CD14-positive monocyte (primary cell): ENCODE results near the gene DIRAS1. TPM values are rescaled to one million over a fixed set of nuclear protein-coding genes. Genes with fewer than 3 reads are reported as not detected.
A peak's percentile ranks its signal among the peaks of the same experiment; 100 is the strongest.

Source experiments
- DNase-seq, 3 donors: peaks; one replicate each; pipeline ENCODE4 v3.0.0-alpha.2; 2011 to 2022
- H2AFZ ChIP-seq: 2 replicates; pipeline ENCODE4 v1.6.0; 2012; ENCODE audit warnings: mild to moderate bottlenecking, low read depth, low read length, inconsistent platforms; ENCODE audit not compliant: insufficient read depth, poor library complexity, severe bottlenecking
- H3K27ac ChIP-seq, 2 donors: 1 replicate in 1 of 2; 2 replicates in 1 of 2; pipeline ENCODE4 v1.5.1; 2012 to 2013; ENCODE audit warnings: low read length in 2 of 2, control low read depth in 1 of 2, inconsistent platforms in 1 of 2, low read depth in 1 of 2, mild to moderate bottlenecking in 1 of 2
- H3K27me3 ChIP-seq, 2 donors: one replicate each; pipeline versions ENCODE4 v1.6.0 to v1.6.1; 2011 to 2013; ENCODE audit warnings: low read length in 2 of 2; ENCODE audit not compliant: control insufficient read depth in 2 of 2, insufficient read depth in 2 of 2
- H3K36me3 ChIP-seq, 2 donors: replicated peaks in 1 of 2; 1 replicate in 1 of 2; 2 replicates in 1 of 2; pipeline versions ENCODE4 v1.5.1 to v1.6.1; 2012 to 2013; ENCODE audit warnings: low read length in 2 of 2, control low read depth in 1 of 2, inconsistent platforms in 1 of 2, mild to moderate bottlenecking in 1 of 2; ENCODE audit not compliant: insufficient read depth in 2 of 2, control insufficient read depth in 1 of 2
- H3K4me1 ChIP-seq, 2 donors: 1 replicate in 1 of 2; 2 replicates in 1 of 2; pipeline versions ENCODE4 v1.5.1 to v1.6.1; 2012 to 2013; ENCODE audit warnings: low read length in 2 of 2, control low read depth in 1 of 2, inconsistent platforms in 1 of 2, mild to moderate bottlenecking in 1 of 2, moderate library complexity in 1 of 2; ENCODE audit not compliant: insufficient read depth in 2 of 2, control insufficient read depth in 1 of 2
- H3K4me2 ChIP-seq: replicated peaks from 2 replicates; pipeline ENCODE3; 2012; ENCODE audit warnings: low read length, moderate library complexity, mild to moderate bottlenecking; ENCODE audit not compliant: poor library complexity, severe bottlenecking; ENCODE audit errors: extremely low read depth
- H3K4me3 ChIP-seq, 3 experiments: fragments of 200-600 bp in 1 of 3; sonication (generic) in 1 of 3; replicated peaks in 1 of 3; 1 replicate in 2 of 3; 2 replicates in 1 of 3; pipeline ENCODE4 v1.5.1; 2011 to 2013; ENCODE audit warnings: low read length in 3 of 3, mild to moderate bottlenecking in 3 of 3, control low read depth in 2 of 3, low read depth in 2 of 3, inconsistent platforms in 1 of 3, moderate library complexity in 1 of 3
- H3K79me2 ChIP-seq: 2 replicates; pipeline ENCODE4 v1.6.0; 2012; ENCODE audit warnings: mild to moderate bottlenecking, control low read depth, inconsistent platforms, low read length, moderate library complexity; ENCODE audit not compliant: insufficient read depth
- H3K9ac ChIP-seq: 2 replicates; pipeline ENCODE4 v1.6.0; 2017; ENCODE audit warnings: low read length, mild to moderate bottlenecking; ENCODE audit not compliant: insufficient read depth, poor library complexity, severe bottlenecking
- H3K9me3 ChIP-seq, 2 donors: replicated peaks in 1 of 2; 1 replicate in 1 of 2; 2 replicates in 1 of 2; pipeline versions ENCODE4 v1.5.1 to v1.6.1; 2012 to 2013; ENCODE audit warnings: low read length in 2 of 2, control low read depth in 1 of 2; ENCODE audit not compliant: control insufficient read depth in 1 of 2, insufficient read depth in 1 of 2
- H4K20me1 ChIP-seq: 2 replicates; pipeline ENCODE4 v1.6.0; 2012; ENCODE audit warnings: mild to moderate bottlenecking, low read length, control low read depth, moderate library complexity; ENCODE audit not compliant: insufficient read depth
- H3K27ac Mint-ChIP-seq, 7 donors: one replicate each; pipeline ENCODE4 v1.8.0; 2020; ENCODE audit warnings: mild to moderate bottlenecking in 7 of 7, mixed read lengths in 7 of 7, moderate library complexity in 6 of 7, inconsistent platforms in 2 of 7
- H3K27me3 Mint-ChIP-seq, 3 donors: one replicate each; pipeline ENCODE4 v1.8.0; 2021 to 2022; ENCODE audit warnings: low read depth in 3 of 3, mild to moderate bottlenecking in 3 of 3, mixed read lengths in 3 of 3, moderate library complexity in 3 of 3, inconsistent platforms in 1 of 3
- H3K36me3 Mint-ChIP-seq, 2 donors: one replicate each; pipeline ENCODE4 v1.8.0; 2020; ENCODE audit warnings: mixed read lengths in 2 of 2, inconsistent platforms in 1 of 2, mild to moderate bottlenecking in 1 of 2
- H3K4me1 Mint-ChIP-seq: one replicate; pipeline ENCODE4 v1.8.0; 2020; ENCODE audit warnings: mild to moderate bottlenecking, mixed read lengths
- H3K4me3 Mint-ChIP-seq, 2 donors: one replicate each; pipeline ENCODE4 v1.8.0; 2020; ENCODE audit warnings: mild to moderate bottlenecking in 2 of 2, mixed read lengths in 2 of 2, moderate library complexity in 1 of 2
- H3K9me3 Mint-ChIP-seq, 7 donors: one replicate each; pipeline ENCODE4 v1.8.0; 2020 to 2022; ENCODE audit warnings: mixed read lengths in 7 of 7, mild to moderate bottlenecking in 6 of 7, moderate library complexity in 6 of 7, inconsistent platforms in 2 of 7
- WGBS: methylation state at CpG from one replicate; pipeline ENCODE4 v1.1.5; 2013; ENCODE audit warnings: missing lambda C conversion rate; ENCODE audit not compliant: insufficient coverage; 5-methylcytosine and 5-hydroxymethylcytosine counted together
- intact Hi-C, 2 donors: fragments of 100-400 bp; cut with micrococcal nuclease; formaldehyde crosslinking; loops; one replicate each; pipeline versions ENCODE4 v1.15.0 to v1.15.1; 2023
- polyA plus RNA-seq, 3 donors: library from polyadenylated mRNA; depleted of rRNA in 1 of 3; unstranded in 2 of 3; stranded (reverse) in 1 of 3; fragments of 300-500 nt in 2 of 3; fragments of >200 nt in 1 of 3; fragmentation: Illumina TruSeq in 2 of 3; gene quantifications; 1 replicate in 2 of 3; 2 replicates in 1 of 3; pipeline ENCODE4 v1.2.3, GENCODE V29; 2012 to 2021
- TF ChIP-seq, protein P1 (sequence below): fragments of 200-600 bp; IDR thresholded peaks from one replicate; pipeline ENCODE4 v1.8.0; 2022; ENCODE audit warnings: antibody characterized with exemption, mild to moderate bottlenecking

Gene DIRAS1
- polyA plus RNA-seq, 3 donors, result 0.04 TPM; not detected in 2

- Histone ChIP-seq H3K9ac (no peak overlapping the region), H3K4me2 (no peak overlapping the region), H3K4me1 (peaks cover 0 to 5% of the 10 kb centered on the region in 2 donors), H3K9me3 (no peaks in the 10 kb centered on the region), H3K36me3 (peaks cover 0 to 4% of the 10 kb centered on the region in 2 donors), H3K27me3 (peaks cover 0 to 23% of the 10 kb centered on the region in 2 donors), H3K4me3 (no peak overlapping the region), H2AFZ (no peak overlapping the region), H4K20me1 (no peaks in the 10 kb centered on the region), H3K27ac (no peak overlapping the region), H3K79me2 (no peaks in the 10 kb centered on the region)
- TF ChIP-seq, protein P1, sequence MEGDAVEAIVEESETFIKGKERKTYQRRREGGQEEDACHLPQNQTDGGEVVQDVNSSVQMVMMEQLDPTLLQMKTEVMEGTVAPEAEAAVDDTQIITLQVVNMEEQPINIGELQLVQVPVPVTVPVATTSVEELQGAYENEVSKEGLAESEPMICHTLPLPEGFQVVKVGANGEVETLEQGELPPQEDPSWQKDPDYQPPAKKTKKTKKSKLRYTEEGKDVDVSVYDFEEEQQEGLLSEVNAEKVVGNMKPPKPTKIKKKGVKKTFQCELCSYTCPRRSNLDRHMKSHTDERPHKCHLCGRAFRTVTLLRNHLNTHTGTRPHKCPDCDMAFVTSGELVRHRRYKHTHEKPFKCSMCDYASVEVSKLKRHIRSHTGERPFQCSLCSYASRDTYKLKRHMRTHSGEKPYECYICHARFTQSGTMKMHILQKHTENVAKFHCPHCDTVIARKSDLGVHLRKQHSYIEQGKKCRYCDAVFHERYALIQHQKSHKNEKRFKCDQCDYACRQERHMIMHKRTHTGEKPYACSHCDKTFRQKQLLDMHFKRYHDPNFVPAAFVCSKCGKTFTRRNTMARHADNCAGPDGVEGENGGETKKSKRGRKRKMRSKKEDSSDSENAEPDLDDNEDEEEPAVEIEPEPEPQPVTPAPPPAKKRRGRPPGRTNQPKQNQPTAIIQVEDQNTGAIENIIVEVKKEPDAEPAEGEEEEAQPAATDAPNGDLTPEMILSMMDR, result no peak
- H3K36me3 Mint-ChIP-seq, result peaks cover 0 to 3% of the 10 kb centered on the region in 2 donors
- DNase-seq, result no peak
- 29% methylated on average over 17 of the region's 26 CpGs for WGBS
- H3K9me3 Mint-ChIP-seq, result peaks cover 0 to 4% (median 0%) of the 10 kb centered on the region in 7 donors
- H3K27ac Mint-ChIP-seq, result peak overlapping the region in 1 of 7 donors; percentile 46
- intact Hi-C loops, result no loop called here
- H3K27me3 Mint-ChIP-seq, result peaks cover 24 to 49% (median 45%) of the 10 kb centered on the region in 3 donors
- no peaks in the 10 kb centered on the region for H3K4me1 Mint-ChIP-seq
- H3K4me3 Mint-ChIP-seq, result peak overlapping the region in 1 of 2 donors; percentile 24
Observed at GRCh38 chr19:2726904-2727639, 5.9 kb upstream of the DIRAS1 start.

DNA sequence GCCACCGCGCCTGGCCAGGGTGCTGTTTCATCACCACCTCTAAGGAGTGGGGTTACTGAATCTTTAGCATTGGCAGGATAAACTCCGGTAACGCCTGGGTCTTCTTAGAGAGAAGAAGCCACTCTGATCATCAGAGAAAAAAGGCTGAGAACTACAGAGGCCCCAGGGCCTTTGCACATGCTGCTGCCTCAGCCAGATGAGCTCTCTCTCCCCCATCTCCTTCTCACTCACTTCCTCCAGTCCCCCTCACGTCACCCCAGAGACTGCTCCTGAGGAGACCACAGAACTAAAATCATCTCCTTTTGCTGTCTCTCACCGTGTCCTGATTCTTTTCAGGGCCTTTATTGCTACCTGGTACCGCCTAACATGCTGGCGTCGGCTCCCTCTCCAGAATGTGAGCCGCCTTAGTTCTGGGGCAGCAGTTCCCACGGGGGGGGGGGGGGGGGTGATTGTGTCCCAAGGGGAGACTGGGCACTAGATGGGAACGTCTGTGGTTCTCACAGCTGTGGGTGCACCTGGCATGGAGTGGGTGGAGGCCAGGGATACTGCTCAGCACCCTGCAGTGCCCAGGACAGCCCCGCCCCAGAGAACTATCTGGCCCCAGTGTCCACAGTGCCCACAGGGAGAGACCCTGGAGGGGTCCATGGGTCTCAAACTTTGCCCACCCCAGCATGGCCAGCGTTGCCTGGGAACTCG is 5.1 kb upstream of the DIRAS1 start:
- intact Hi-C loops, result no loop called here
- Mint-ChIP-seq H3K36me3 (no peaks in the 10 kb centered on the region), H3K9me3 (peaks cover 0 to 10% (median 5%) of the 10 kb centered on the region in 7 donors), H3K4me3 (no peak overlapping the region), H3K4me1 (peaks cover 2% of the 10 kb centered on the region), H3K27me3 (peaks cover 30 to 56% (median 52%) of the 10 kb centered on the region in 3 donors), H3K27ac (peak overlapping the region in 1 of 7 donors; percentile 8)
- no peaks in the 10 kb centered on the region for H4K20me1 ChIP-seq
- no peaks in the 10 kb centered on the region for H3K9me3 ChIP-seq
- H3K79me2 ChIP-seq, result no peaks in the 10 kb centered on the region
- peaks cover 2 to 30% of the 10 kb centered on the region in 2 donors for H3K27me3 ChIP-seq
- H3K4me1 ChIP-seq, result peaks cover 2 to 5% of the 10 kb centered on the region in 2 donors
- TF ChIP-seq, protein P1, result no peak
- no peak overlapping the region for H2AFZ ChIP-seq
- H3K27ac ChIP-seq, result no peak overlapping the region
- no peak overlapping the region for H3K4me2 ChIP-seq
- no peaks in the 10 kb centered on the region for H3K36me3 ChIP-seq
- 73% methylated on average over 9 of the region's 15 CpGs for WGBS
- no peak overlapping the region for H3K9ac ChIP-seq
- H3K4me3 ChIP-seq, result no peak overlapping the region
- DNase-seq, result no peak
